Measurements from ENCODE around the gene ATP13A3.

DNA sequence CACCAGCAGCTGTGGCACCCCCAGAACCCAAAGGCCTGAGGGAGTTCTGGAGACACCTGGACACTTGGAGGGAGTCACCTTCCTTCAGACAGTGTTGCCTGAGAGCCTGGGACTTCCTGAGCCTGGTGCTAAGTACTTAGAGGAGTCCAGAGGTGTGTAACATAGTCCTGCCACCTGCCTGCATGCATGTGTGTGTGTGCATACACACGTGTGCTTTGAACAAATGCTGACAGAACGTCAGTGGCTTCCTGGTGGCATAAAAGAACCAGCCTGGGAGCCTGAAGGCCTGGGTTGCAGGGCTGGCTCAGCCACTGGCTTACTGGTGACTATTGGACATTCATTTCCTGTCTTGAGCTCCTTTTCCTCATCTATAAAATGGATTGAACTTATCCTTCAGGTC, 132.5 kb downstream of the ATP13A3 start:
- TF ChIP-seq CTCF (IDR thresholded peaks at IDR 0.05) (no peak), POLR2A (IDR thresholded peaks at IDR 0.05) (no peak)

Measured in heart left ventricle (tissue), 13 donors.